H9 (cell line): ENCODE results near the gene CHST15. TPM values are rescaled to one million over a fixed set of nuclear protein-coding genes. Genes with fewer than 3 reads are reported as not detected.

Experiments used
- DNase-seq: peaks from one replicate; pipeline ENCODE4 v3.0.0-alpha.2; 2017
- H2AFZ ChIP-seq: one replicate; pipeline ENCODE4 v1.6.1; 2013; ENCODE audit warnings: mild to moderate bottlenecking, low read length, control low read depth, moderate library complexity
- H2AK5ac ChIP-seq: 2 replicates; pipeline ENCODE4 v1.6.1; 2013; ENCODE audit warnings: low read length, control low read depth, mixed read lengths; ENCODE audit not compliant: insufficient read length
- H2BK120ac ChIP-seq: one replicate; pipeline ENCODE4 v1.6.1; 2013; ENCODE audit warnings: low read depth, mild to moderate bottlenecking, low read length, control low read depth, inconsistent platforms; ENCODE audit not compliant: poor library complexity, severe bottlenecking
- H2BK12ac ChIP-seq: 2 replicates; pipeline ENCODE4 v1.6.1; 2013; ENCODE audit warnings: low read length, control low read depth, mixed read lengths, low read depth; ENCODE audit not compliant: insufficient read length
- H2BK15ac ChIP-seq: 2 replicates; pipeline ENCODE4 v1.6.1; 2013; ENCODE audit warnings: low read depth, low read length, control low read depth
- H2BK20ac ChIP-seq: one replicate; pipeline ENCODE4 v1.6.1; 2013; ENCODE audit warnings: low read depth, mild to moderate bottlenecking, low read length, control low read depth, inconsistent platforms; ENCODE audit not compliant: poor library complexity, severe bottlenecking
- H2BK5ac ChIP-seq: 2 replicates; pipeline ENCODE4 v1.6.1; 2013; ENCODE audit warnings: low read length, control low read depth, mixed read lengths; ENCODE audit not compliant: insufficient read length
- H3K14ac ChIP-seq: 2 replicates; pipeline ENCODE4 v1.6.1; 2013; ENCODE audit warnings: low read length, control low read depth; ENCODE audit not compliant: insufficient read depth
- H3K18ac ChIP-seq: 2 replicates; pipeline ENCODE4 v1.6.1; 2013; ENCODE audit warnings: low read depth, mild to moderate bottlenecking, mixed read lengths, low read length, control low read depth; ENCODE audit not compliant: insufficient read length
- H3K23ac ChIP-seq: 2 replicates; pipeline ENCODE4 v1.6.1; 2013; ENCODE audit warnings: low read length, control low read depth, mixed read lengths, low read depth; ENCODE audit not compliant: insufficient read length
- H3K23me2 ChIP-seq: 2 replicates; pipeline ENCODE4 v1.6.1; 2013; ENCODE audit warnings: low read depth, mild to moderate bottlenecking, mixed read lengths, low read length, control low read depth; ENCODE audit not compliant: insufficient read length, poor library complexity, severe bottlenecking
- H3K27ac ChIP-seq: 2 replicates; pipeline ENCODE4 v1.5.1; 2013; ENCODE audit warnings: low read length, control low read depth, mixed read lengths, low read depth; ENCODE audit not compliant: insufficient read length
- H3K27me3 ChIP-seq: 2 replicates; pipeline ENCODE4 v1.6.1; 2013; ENCODE audit warnings: low read length, control low read depth, inconsistent platforms; ENCODE audit not compliant: insufficient read depth
- H3K4ac ChIP-seq: 2 replicates; pipeline ENCODE4 v1.6.1; 2013; ENCODE audit warnings: low read depth, mild to moderate bottlenecking, control low read depth, inconsistent platforms, low read length, moderate library complexity
- H3K4me1 ChIP-seq: 2 replicates; pipeline ENCODE4 v1.6.1; 2013; ENCODE audit warnings: low read length, control low read depth, inconsistent platforms; ENCODE audit not compliant: insufficient read depth
- H3K4me2 ChIP-seq: 2 replicates; pipeline ENCODE4 v1.6.1; 2013; ENCODE audit warnings: low read length, control low read depth, mixed read lengths; ENCODE audit not compliant: insufficient read length, insufficient read depth
- H3K56ac ChIP-seq: 2 replicates; pipeline ENCODE4 v1.6.1; 2013; ENCODE audit warnings: low read depth, mild to moderate bottlenecking, mixed read lengths, low read length, control low read depth; ENCODE audit not compliant: insufficient read length
- H3K79me1 ChIP-seq: 2 replicates; pipeline ENCODE4 v1.6.1; 2013; ENCODE audit warnings: low read depth, mild to moderate bottlenecking, moderate library complexity, low read length, control low read depth, inconsistent platforms; ENCODE audit not compliant: insufficient read depth, poor library complexity, severe bottlenecking
- H3K79me2 ChIP-seq: 2 replicates; pipeline ENCODE4 v1.6.1; 2013; ENCODE audit warnings: low read length, control low read depth, inconsistent platforms; ENCODE audit not compliant: insufficient read depth
- H3K9ac ChIP-seq: 2 replicates; pipeline ENCODE4 v1.6.1; 2013; ENCODE audit warnings: low read length, control low read depth, mixed read lengths; ENCODE audit not compliant: insufficient read length; ENCODE audit errors: extremely low read depth
- H3K9me3 ChIP-seq: one replicate; pipeline ENCODE4 v1.6.1; 2013; ENCODE audit warnings: low read depth, low read length, inconsistent platforms; ENCODE audit not compliant: control insufficient read depth
- H3T11ph ChIP-seq: one replicate; pipeline ENCODE4 v1.6.1; 2013; ENCODE audit warnings: mild to moderate bottlenecking, low read length, control low read depth, inconsistent platforms
- H4K20me1 ChIP-seq: one replicate; pipeline ENCODE4 v1.6.1; 2013; ENCODE audit not compliant: control insufficient read depth, insufficient read length, insufficient read depth
- H4K5ac ChIP-seq: 2 replicates; pipeline ENCODE4 v1.6.1; 2013; ENCODE audit warnings: low read depth, mild to moderate bottlenecking, mixed read lengths, low read length, control low read depth; ENCODE audit not compliant: insufficient read length
- H4K8ac ChIP-seq: replicated peaks from 2 replicates; pipeline ENCODE4 v1.6.1; 2013; ENCODE audit warnings: low read length, control low read depth, mixed read lengths, low read depth; ENCODE audit not compliant: insufficient read length
- H4K91ac ChIP-seq: 2 replicates; pipeline ENCODE4 v1.6.1; 2013; ENCODE audit warnings: low read depth, mild to moderate bottlenecking, moderate library complexity, mixed read lengths, low read length, control low read depth; ENCODE audit not compliant: insufficient read length
- H3K27ac Mint-ChIP-seq, 3 experiments: 2 replicates in 2 of 3; 3 replicates in 1 of 3; pipeline ENCODE4 v1.8.0; 2020 to 2021; ENCODE audit warnings: mixed read lengths in 3 of 3, mild to moderate bottlenecking in 1 of 3, moderate library complexity in 1 of 3
- H3K27me3 Mint-ChIP-seq: 2 replicates; pipeline ENCODE4 v1.8.0; 2021; ENCODE audit warnings: low read depth, mild to moderate bottlenecking, moderate library complexity, mixed read lengths
- H3K36me3 Mint-ChIP-seq, 3 experiments: 2 replicates in 2 of 3; 3 replicates in 1 of 3; pipeline ENCODE4 v1.8.0; 2020 to 2021; ENCODE audit warnings: low read depth in 3 of 3, mixed read lengths in 3 of 3; ENCODE audit not compliant: insufficient read depth in 1 of 3
- H3K4me1 Mint-ChIP-seq, 2 experiments: 2 replicates each; pipeline ENCODE4 v1.8.0; 2020; ENCODE audit warnings: mixed read lengths in 2 of 2
- H3K4me3 Mint-ChIP-seq, 2 experiments: 2 replicates in 1 of 2; 3 replicates in 1 of 2; pipeline ENCODE4 v1.8.0; 2020 to 2021; ENCODE audit warnings: mild to moderate bottlenecking in 2 of 2, mixed read lengths in 2 of 2, moderate library complexity in 1 of 2
- H3K9me3 Mint-ChIP-seq, 2 experiments: 2 replicates in 1 of 2; 3 replicates in 1 of 2; pipeline ENCODE4 v1.8.0; 2020; ENCODE audit warnings: mild to moderate bottlenecking in 2 of 2, mixed read lengths in 2 of 2, moderate library complexity in 1 of 2
- WGBS: extraction: QIAGEN DNeasy Blood & Tissue Kit; methylation state at CpG from one replicate; pipeline ENCODE4 v1.1.7; 2013; ENCODE audit warnings: missing lambda C conversion rate, low lambda C conversion rate, mixed read lengths; ENCODE audit not compliant: insufficient read length; ENCODE audit errors: extremely low coverage; 5-methylcytosine and 5-hydroxymethylcytosine counted together
- total RNA-seq: library from RNA; stranded (reverse); gene quantifications from 2 replicates; pipeline ENCODE4 v1.2.1, GENCODE V29; 2021
- TF ChIP-seq, protein P1 (sequence below): fragments of 200-600 bp; sonication (generic); conservative IDR thresholded peaks from 3 replicates; pipeline ENCODE4 v1.8.0; 2021; ENCODE audit warnings: antibody characterized with exemption, mild to moderate bottlenecking

The CHST15 gene
- total RNA-seq, 1 experiment from 2014 or later: 8.7 TPM

DNA sequence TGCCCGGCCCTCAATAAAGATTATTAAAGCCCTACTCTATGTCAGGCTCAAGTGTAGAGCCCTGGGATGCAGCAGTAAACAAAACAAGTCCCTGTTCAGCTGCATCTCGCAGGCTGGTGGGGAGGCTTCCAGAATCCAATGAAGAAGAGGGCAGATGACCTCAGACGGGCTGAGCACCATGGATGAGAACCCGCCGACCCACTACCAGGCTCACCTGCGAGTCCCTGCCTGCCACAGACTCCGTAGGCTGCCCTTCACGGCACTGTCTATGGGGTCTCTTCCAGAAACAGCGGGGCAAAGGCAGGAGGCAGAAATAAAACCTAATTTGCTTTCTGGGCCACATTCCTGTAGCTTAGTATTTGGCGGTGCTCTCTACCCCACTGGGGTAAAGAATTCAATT lies 22.7 kb downstream of the CHST15 start:
- no peak overlapping the region for H4K5ac ChIP-seq
- H2BK12ac ChIP-seq: no peak overlapping the region
- H3K27me3 ChIP-seq: no peaks in the 10 kb centered on the region
- no peak overlapping the region for H3K9ac ChIP-seq
- no peak overlapping the region for H3K56ac ChIP-seq
- H3K23ac ChIP-seq: no peak overlapping the region
- no peak overlapping the region for H2AFZ ChIP-seq
- no peaks in the 10 kb centered on the region for H3K79me1 ChIP-seq
- no peak overlapping the region for H4K91ac ChIP-seq
- no peak overlapping the region for H2BK15ac ChIP-seq
- no peak overlapping the region for H3T11ph ChIP-seq
- no peak overlapping the region for H2BK120ac ChIP-seq
- DNase-seq: no peak
- H2BK20ac ChIP-seq: no peak overlapping the region
- no peaks in the 10 kb centered on the region for H3K79me2 ChIP-seq
- H3K27ac ChIP-seq: no peak overlapping the region
- no peaks in the 10 kb centered on the region for H3K23me2 ChIP-seq
- no CpG with 5 or more reads among the region's 10 CpGs for WGBS
- H2BK5ac ChIP-seq: no peak overlapping the region
- no peak overlapping the region for H3K18ac ChIP-seq
- H3K4me1 Mint-ChIP-seq: peaks cover 52 to 56% of the 10 kb centered on the region in 2 experiments
- H3K9me3 ChIP-seq: no peaks in the 10 kb centered on the region
- no peak overlapping the region for H3K4ac ChIP-seq
- TF ChIP-seq, protein P1, sequence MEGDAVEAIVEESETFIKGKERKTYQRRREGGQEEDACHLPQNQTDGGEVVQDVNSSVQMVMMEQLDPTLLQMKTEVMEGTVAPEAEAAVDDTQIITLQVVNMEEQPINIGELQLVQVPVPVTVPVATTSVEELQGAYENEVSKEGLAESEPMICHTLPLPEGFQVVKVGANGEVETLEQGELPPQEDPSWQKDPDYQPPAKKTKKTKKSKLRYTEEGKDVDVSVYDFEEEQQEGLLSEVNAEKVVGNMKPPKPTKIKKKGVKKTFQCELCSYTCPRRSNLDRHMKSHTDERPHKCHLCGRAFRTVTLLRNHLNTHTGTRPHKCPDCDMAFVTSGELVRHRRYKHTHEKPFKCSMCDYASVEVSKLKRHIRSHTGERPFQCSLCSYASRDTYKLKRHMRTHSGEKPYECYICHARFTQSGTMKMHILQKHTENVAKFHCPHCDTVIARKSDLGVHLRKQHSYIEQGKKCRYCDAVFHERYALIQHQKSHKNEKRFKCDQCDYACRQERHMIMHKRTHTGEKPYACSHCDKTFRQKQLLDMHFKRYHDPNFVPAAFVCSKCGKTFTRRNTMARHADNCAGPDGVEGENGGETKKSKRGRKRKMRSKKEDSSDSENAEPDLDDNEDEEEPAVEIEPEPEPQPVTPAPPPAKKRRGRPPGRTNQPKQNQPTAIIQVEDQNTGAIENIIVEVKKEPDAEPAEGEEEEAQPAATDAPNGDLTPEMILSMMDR: no peak
- no peaks in the 10 kb centered on the region for H4K20me1 ChIP-seq
- no peaks in the 10 kb centered on the region; a peak in 1 of 5 replicates for H3K9me3 Mint-ChIP-seq
- H2AK5ac ChIP-seq: no peak overlapping the region
- no peaks in the 10 kb centered on the region for H3K27me3 Mint-ChIP-seq
- no peak overlapping the region for H4K8ac ChIP-seq
- H3K36me3 Mint-ChIP-seq: peaks cover 0 to 5% (median 0%) of the 10 kb centered on the region in 3 experiments; a peak in 1 of 7 replicates
- H3K4me1 ChIP-seq: no peaks in the 10 kb centered on the region; the same call in 1 of the 2 replicates
- H3K27ac Mint-ChIP-seq: peak overlapping the region in 1 of 3 experiments; percentile 19; a peak in 1 of 7 replicates
- no peak overlapping the region for H3K4me3 Mint-ChIP-seq
- H3K4me2 ChIP-seq: no peak overlapping the region
- no peak overlapping the region for H3K14ac ChIP-seq
